ENCODE results near the gene GADD45G. TPM values are rescaled to one million over a fixed set of nuclear protein-coding genes. Genes with fewer than 3 reads are reported as not detected.
A peak's percentile ranks its signal among the peaks of the same experiment; 100 is the strongest.

The GADD45G gene
- total RNA-seq, 1 donor from 2014 or later: 14.4 TPM

DNA sequence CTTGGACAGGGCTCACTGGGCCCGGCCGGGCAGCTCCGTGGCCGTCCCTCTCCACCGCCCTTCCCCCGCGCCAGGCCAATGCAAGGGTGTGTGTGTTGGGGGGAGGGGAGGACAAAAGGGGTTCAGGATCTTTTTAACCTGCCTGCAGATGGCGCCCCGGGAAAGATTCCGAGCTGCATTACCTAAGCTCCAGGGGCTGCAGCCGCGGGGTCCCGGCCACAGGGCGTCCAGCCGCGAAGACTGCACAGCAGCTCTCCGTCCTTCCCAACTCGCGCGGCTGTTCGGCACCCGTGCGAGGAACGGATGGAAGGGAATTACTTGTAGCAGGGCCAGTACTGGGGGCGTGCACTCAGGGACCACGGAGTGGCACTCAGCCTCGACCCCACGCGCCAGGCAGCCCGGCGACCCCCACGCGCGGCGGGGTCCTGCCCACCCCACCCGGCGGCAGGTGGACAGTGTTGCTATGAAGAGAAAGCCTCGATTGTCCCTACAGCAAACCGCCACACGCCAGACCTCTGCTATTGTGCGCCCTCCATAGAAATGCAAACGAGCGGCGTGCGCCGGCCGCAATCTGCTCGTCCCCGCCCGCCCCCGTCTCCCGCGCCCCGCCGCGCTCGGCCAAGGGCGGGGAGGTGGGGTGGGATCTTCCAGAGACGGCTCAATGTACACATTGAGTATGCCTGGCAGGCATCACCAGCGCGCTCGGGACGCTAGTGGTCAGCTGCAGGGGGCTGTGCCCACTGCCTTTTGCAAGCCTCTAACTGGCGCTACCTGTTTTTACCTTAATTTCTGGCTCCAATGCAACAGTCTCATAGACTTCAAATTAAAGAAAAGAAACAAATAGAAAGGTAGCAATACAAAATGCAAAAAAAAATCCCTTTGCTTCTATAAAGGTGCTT is 796 bp upstream of the GADD45G start:
- no peaks in the 10 kb centered on the region for H3K27me3 ChIP-seq (ENCODE audit: low read depth)
- DNase-seq (peak; percentile 84), ATAC-seq (peak; percentile 42 to 55)
- H3K4me3 ChIP-seq: peak overlapping the region; percentile 80
- H3K4me1 ChIP-seq: peaks cover 41% of the 10 kb centered on the region
- H3K36me3 ChIP-seq: no peaks in the 10 kb centered on the region
- H3K27ac ChIP-seq: peak overlapping the region; percentile 69
- TF ChIP-seq, protein P1, sequence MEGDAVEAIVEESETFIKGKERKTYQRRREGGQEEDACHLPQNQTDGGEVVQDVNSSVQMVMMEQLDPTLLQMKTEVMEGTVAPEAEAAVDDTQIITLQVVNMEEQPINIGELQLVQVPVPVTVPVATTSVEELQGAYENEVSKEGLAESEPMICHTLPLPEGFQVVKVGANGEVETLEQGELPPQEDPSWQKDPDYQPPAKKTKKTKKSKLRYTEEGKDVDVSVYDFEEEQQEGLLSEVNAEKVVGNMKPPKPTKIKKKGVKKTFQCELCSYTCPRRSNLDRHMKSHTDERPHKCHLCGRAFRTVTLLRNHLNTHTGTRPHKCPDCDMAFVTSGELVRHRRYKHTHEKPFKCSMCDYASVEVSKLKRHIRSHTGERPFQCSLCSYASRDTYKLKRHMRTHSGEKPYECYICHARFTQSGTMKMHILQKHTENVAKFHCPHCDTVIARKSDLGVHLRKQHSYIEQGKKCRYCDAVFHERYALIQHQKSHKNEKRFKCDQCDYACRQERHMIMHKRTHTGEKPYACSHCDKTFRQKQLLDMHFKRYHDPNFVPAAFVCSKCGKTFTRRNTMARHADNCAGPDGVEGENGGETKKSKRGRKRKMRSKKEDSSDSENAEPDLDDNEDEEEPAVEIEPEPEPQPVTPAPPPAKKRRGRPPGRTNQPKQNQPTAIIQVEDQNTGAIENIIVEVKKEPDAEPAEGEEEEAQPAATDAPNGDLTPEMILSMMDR (IDR thresholded peaks at IDR 0.05): peak; percentile 37
- no peaks in the 10 kb centered on the region for H3K9me3 ChIP-seq
- intact Hi-C loops (cut with DNase I): no loop called here

DNA sequence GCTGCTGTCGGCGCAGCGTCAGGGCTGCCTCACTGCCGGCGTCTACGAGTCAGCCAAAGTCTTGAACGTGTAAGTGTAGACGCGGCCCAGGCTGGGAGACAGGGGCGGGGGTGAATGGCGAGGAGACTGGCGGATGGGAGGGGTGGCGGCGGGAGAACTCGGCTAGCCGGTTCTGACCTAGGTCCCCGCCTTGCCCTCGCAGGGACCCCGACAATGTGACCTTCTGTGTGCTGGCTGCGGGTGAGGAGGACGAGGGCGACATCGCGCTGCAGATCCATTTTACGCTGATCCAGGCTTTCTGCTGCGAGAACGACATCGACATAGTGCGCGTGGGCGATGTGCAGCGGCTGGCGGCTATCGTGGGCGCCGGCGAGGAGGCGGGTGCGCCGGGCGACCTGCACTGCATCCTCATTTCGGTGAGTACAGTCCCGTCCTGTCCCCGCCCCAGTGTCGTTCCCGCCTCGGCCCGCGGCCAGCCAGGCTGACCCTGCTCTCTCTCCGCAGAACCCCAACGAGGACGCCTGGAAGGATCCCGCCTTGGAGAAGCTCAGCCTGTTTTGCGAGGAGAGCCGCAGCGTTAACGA is 745 bp downstream of the GADD45G start:
- DNase-seq (peak; percentile 82), ATAC-seq (peak; percentile 59 to 63)
- H3K4me3 ChIP-seq: peak overlapping the region; percentile 80
- no peaks in the 10 kb centered on the region for H3K27me3 ChIP-seq (ENCODE audit: low read depth)
- H3K4me1 ChIP-seq: peaks cover 41% of the 10 kb centered on the region
- H3K27ac ChIP-seq: peak overlapping the region; percentile 93
- H3K9me3 ChIP-seq: no peaks in the 10 kb centered on the region
- TF ChIP-seq, protein P1 (IDR thresholded peaks at IDR 0.05): no peak
- no peaks in the 10 kb centered on the region for H3K36me3 ChIP-seq
- intact Hi-C loops (cut with DNase I): no loop called here

DNA sequence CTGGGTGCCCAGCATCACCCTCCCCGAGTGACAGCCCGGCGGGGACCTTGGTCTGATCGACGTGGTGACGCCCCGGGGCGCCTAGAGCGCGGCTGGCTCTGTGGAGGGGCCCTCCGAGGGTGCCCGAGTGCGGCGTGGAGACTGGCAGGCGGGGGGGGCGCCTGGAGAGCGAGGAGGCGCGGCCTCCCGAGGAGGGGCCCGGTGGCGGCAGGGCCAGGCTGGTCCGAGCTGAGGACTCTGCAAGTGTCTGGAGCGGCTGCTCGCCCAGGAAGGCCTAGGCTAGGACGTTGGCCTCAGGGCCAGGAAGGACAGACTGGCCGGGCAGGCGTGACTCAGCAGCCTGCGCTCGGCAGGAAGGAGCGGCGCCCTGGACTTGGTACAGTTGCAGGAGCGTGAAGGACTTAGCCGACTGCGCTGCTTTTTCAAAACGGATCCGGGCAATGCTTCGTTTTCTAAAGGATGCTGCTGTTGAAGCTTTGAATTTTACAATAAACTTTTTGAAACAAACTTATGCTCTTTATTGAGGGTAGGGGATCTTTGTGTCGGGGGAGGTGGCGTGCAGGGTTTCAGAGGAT is 1.3 kb downstream of the GADD45G start:
- TF ChIP-seq, protein P1 (IDR thresholded peaks at IDR 0.05): no peak
- intact Hi-C loops (cut with DNase I): no loop called here
- DNase-seq (peak; percentile 91), ATAC-seq (peak; percentile 76)
- Histone ChIP-seq H3K36me3 (no peaks in the 10 kb centered on the region), H3K4me1 (peaks cover 41% of the 10 kb centered on the region), H3K27me3 (ENCODE audit: low read depth) (no peaks in the 10 kb centered on the region), H3K27ac (peak overlapping the region; percentile 93), H3K9me3 (no peaks in the 10 kb centered on the region), H3K4me3 (peak overlapping the region; percentile 80)

DNA sequence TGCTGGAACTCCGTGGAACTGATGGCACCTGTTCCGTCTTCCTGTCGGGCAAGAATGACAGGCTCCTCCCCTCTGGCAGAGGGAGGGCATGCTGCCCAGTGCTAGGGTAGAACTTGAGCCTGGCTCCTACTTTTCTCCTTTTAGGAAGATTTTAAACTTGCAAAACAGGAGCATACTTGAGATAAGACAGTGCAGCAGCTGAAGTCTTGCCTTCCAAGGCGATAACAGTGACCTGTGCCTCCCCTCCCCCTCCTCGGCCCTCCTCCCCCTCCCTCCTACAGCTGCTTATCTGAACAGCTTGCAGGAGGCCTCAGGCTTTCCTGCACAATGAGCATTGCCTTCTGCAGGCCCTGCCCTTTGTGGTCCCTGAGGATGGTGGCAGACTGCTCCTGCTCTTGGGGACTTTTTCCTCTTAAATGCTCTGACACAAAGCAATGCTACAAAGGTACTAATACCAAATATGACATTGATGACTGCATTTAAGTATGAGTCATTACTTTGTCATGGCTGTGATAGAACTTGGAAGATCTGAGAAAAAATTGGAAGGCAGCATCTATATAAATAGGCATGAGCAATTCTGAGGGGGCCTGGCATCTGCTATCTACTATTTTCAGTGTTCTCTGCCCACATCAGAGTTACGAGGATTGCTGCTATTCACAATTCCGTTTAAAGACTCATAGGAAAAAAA is 2.0 kb downstream of the GADD45G start:
- no peaks in the 10 kb centered on the region for H3K9me3 ChIP-seq
- H3K4me3 ChIP-seq: peak overlapping the region; percentile 80
- H3K4me1 ChIP-seq: peaks cover 41% of the 10 kb centered on the region
- H3K27ac ChIP-seq: peak overlapping the region; percentile 93
- intact Hi-C loops (cut with DNase I): no loop called here
- DNase-seq (peak; percentile 74), ATAC-seq (peak in 1 of 2 donors; percentile 40)
- H3K27me3 ChIP-seq (ENCODE audit: low read depth): no peaks in the 10 kb centered on the region
- no peaks in the 10 kb centered on the region for H3K36me3 ChIP-seq
- TF ChIP-seq, protein P1 (IDR thresholded peaks at IDR 0.05): no peak

DNA sequence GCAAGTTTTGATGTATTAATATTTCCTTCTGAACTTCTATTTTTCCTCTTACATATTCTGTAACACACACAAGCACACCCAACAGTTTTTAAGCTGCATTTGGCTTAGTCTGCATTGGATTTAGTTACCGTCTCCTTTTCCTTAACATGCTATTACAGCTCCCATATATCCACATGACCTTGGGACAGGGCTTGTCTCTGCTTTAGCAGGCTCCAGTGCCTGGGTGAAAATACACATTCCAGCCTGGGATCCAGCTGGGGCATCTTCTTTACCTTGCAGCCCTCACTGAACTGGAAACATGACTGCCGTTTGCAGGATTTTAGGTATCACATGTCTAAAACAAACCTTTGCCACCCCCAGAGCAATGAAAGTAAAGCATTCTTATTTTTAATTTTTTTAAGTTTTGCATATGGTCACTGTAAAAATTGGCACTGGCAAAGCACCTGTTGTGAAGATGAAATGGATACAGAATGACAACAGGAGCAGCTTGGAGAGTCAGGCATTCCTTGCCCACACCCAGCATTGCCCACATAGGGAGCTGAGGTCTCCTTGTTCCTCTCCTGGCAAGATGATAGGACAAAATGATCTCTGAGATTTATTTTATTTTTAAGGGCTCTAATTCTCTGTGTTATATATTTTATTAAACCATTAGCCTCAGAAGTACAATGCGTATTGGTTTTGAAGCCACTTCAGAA is 4.0 kb downstream of the GADD45G start:
- H3K36me3 ChIP-seq: no peaks in the 10 kb centered on the region
- TF ChIP-seq, protein P1 (IDR thresholded peaks at IDR 0.05): no peak
- ATAC-seq (no peak), DNase-seq (no peak)
- H3K4me1 ChIP-seq: peaks cover 29% of the 10 kb centered on the region
- H3K27me3 ChIP-seq (ENCODE audit: low read depth): no peaks in the 10 kb centered on the region
- intact Hi-C loops (cut with DNase I): no loop called here
- no peak overlapping the region for H3K4me3 ChIP-seq
- H3K9me3 ChIP-seq: no peaks in the 10 kb centered on the region
- no peak overlapping the region for H3K27ac ChIP-seq

Data from lower lobe of right lung (tissue), 2 donors.